Measurements from ENCODE around the gene ANAPC16.
"Not testable (repeated sequence)": the region's sequence is repeated elsewhere in the genome, so short reads cannot be mapped to it uniquely, and the experiment has no call there.

ANAPC16 gene

GRCh38 chr10:72218325-72218724 lies 2.5 kb downstream of the ANAPC16 start:
- DNase-seq, result no peak

DNA sequence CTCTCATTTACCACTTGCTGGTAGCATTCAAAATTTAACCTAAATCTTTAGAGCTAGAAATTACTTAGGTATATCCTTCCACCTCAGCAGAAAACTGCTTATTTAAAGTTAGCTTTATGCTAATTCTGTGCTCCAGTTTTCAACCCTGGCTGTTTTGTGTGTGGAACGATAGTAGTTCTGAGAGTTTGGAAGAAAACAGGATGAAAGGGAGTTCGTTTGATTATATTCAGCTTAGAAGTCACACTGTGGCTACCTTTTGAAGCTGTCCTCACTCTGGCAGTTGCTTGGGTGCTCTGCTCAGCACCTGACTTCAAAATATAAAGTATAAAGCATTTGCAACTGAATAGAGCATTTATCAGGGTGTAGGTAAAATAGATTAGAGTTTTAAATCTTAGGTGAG lies 2.9 kb downstream of the ANAPC16 start:
- DNase-seq, result no peak

GRCh38 chr10:72219235-72219814 lies 3.5 kb downstream of the ANAPC16 start:
- DNase-seq, result no peak

DNA sequence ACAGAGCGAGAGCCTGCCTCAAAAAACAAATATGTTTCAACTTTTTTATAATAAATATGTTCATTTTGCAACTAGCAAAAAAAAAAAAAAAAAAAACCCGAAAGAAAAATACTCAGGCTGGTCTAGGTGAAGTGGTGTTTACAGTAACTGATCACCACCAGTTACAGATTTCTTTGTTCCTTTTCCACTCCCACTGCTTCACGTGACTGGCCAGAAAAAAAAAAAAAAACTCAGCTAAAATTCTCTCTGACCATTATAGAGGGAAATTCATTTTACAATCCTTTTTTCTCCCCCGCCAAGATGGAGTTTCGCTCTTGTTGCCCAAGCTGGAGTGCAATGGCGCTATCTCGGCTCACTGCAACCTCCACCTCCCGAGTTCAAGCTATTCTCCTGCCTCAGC lies 4.8 kb downstream of the ANAPC16 start:
- DNase-seq, result no peak

GRCh38 chr10:72221278-72221677 lies 5.5 kb downstream of the ANAPC16 start:
- no peak for DNase-seq

DNA sequence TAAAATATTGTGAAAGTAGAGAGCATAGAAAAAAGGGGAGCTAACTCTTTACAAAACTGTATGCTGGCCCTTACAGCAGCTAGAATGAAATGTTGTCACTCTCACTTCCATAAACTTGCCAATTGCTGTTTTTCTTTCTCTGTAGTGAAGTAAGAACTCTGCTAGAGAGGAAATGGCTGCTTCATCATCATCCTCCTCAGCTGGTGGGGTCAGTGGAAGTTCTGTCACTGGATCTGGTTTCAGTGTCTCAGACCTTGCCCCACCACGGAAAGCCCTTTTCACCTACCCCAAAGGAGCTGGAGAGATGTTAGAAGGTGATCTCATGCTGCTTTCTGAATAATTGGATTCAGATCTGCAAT lies 7.9 kb downstream of the ANAPC16 start:
- DNase-seq, result no peak

- DNase-seq, result not testable (repeated sequence)
Observed at GRCh38 chr10:72224191-72224590, 8.4 kb downstream of the ANAPC16 start.

- no peak for DNase-seq
Observed at GRCh38 chr10:72226418-72227027, 10.7 kb downstream of the ANAPC16 start.

DNA sequence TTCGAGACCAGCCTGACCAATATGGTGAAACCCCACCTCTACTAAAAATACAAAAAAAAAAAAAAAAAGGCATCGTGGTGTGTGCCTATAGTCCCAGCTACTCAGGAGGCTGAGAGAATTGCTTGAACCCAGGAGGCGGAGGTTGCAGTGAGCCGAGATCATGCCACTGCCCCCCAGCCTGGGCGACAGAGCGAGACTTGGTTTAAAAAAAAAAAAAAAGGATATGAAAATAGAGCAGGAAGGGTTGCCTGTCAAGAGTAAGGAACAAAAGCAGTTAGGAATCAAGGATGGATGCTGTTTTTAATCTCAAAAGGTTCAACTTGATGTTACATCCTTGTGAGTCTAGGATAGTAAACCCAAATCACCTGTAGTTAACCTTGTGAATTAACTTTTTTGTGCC lies 12.0 kb downstream of the ANAPC16 start:
- DNase-seq, result no peak

DNA sequence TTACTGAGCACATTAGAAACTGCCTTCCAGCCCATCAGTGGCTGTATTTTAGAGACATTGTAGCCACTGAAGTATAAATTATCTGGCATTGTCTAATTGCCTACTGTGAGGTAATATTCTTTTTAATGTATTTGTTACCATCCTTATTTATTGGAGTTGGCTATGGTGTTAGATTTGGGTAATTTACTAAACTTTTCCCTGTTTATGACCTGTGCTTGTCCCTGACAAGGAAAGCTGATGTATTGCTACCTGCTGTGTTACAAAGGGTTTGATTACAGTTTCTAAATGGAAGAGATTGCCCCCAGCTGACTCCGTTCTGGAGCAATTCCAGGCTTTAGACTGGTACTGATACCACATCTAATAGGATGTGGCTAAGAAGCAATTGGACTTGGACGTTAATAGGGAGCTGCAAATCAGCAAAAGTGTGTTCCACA lies 12.5 kb downstream of the ANAPC16 start:
- no peak for DNase-seq

GRCh38 chr10:72229261-72230251 lies 13.7 kb downstream of the ANAPC16 start:
- DNase-seq, result no peak

GRCh38 chr10:72233621-72234020 lies 17.8 kb downstream of the ANAPC16 start:
- DNase-seq, result no peak

- DNase-seq, result no peak
Observed at GRCh38 chr10:72234560-72235095, 18.8 kb downstream of the ANAPC16 start.

- no peak for DNase-seq
Observed at GRCh38 chr10:72235544-72236279, 19.9 kb downstream of the ANAPC16 start.

- DNase-seq, result no peak
Observed at GRCh38 chr10:72238392-72239175, 22.8 kb downstream of the ANAPC16 start.

GRCh38 chr10:72239409-72239808 lies 23.6 kb downstream of the ANAPC16 start:
- no peak for DNase-seq

DNA sequence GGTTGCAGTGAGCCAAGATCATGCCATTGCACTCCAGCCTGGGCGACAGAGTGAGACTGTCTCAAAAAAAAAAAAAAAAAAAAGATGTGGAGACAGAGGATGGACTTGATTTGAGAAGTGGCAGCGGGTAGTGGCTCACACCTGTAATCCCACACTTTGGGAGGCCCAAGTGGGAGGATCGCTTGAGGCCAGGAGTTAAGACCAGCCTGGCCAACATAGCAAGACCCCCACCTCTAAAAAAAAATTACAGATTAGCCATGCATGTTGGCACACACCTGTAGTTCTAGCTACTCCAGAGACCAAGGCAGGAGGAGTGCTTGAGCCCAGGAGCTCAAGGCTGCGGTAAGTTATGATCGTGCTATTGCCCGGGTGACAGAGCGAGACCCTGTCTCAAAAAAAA lies 24.6 kb downstream of the ANAPC16 start:
- DNase-seq, result no peak

DNA sequence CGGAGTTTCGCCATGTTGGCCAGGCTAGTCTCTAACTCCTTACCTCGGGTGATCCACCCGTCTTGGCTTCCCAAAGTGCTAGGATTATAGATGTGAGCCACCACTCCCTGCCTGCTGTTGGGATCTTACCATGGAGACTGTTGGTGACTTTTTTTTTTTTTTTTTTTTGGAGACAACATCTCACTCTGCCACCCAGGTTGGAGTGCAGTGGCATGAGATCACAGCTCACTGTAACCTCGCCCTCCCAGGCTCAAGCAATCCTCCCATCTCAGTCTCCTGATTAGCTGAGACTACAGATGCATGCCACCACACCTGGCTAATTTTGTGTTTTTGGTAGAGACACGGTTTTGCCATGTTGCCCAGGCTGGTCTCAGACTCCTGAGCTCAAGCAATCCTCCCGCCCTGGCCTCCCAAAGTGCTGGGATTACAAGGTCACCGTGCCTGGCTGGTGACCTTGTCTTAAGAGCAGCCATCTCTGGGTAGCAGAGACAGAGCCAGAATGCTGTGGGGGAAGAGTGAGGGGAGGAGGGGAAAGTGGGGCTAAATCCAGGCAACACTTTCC lies 26.0 kb downstream of the ANAPC16 start:
- DNase-seq, result no peak

GRCh38 chr10:72242675-72243074 lies 26.9 kb downstream of the ANAPC16 start:
- no peak for DNase-seq

DNA sequence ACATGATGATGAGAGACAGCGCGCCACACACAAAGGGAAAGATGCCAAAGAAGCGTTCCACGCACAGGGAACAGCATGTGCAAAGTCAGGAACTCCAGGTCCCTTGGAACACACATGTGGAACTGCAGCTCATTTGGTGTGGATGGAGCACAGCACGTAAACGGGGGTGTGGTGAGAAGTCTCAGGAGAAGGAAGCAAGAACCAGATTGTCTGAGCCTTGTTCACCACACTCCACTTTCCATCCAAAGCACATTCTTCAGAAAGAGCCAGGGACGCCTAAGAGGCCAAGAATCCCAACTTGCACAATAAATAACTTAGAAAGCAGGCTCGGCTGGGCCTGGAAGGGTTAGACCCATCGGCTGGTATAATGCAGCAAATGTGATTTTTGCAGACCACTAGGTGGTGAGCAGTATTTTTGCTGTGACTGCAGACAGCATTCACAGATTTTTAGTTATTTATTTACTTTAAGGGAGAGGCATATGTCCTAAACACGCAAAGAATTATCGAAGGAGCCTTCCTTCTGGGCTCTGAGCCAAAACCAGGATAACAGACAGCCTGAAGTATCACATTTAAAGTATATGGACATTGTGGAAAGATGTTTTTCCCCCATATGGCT lies 28.1 kb downstream of the ANAPC16 start:
- DNase-seq, result peak; percentile 29

- no peak for DNase-seq
Observed at GRCh38 chr10:72244573-72245038, 28.8 kb downstream of the ANAPC16 start.

Data from NCI-H524 treated with DMSO at 0.1 percent for 48 hours (cell line).